Kidney (tissue), 14 donors: ENCODE data around the gene OR6C76. TPM values are rescaled to one million over a fixed set of nuclear protein-coding genes. Genes with fewer than 3 reads are reported as not detected.

Experiments
- DNase-seq, 5 donors: peaks; one replicate each; pipeline ENCODE4 v3.0.0-alpha.2; 2013 to 2020
- FAIRE-seq: peaks from 2 replicates; lab custom pipeline; 2012; peaks lifted over from hg19 to GRCh38; lab: Jason Lieb, UNC
- H3K27ac ChIP-seq, 2 donors: one replicate each; pipeline ENCODE4 v1.7.0; 2013; ENCODE audit warnings: low read depth in 2 of 2, low read length in 2 of 2, inconsistent platforms in 1 of 2
- H3K27me3 ChIP-seq: one replicate; pipeline ENCODE4 v1.7.1; 2013; ENCODE audit warnings: low read length, inconsistent platforms; ENCODE audit not compliant: control insufficient read depth, insufficient read depth
- H3K36me3 ChIP-seq, 3 donors: one replicate each; pipeline versions ENCODE4 v1.7.0 to v1.7.1; 2013; ENCODE audit warnings: low read length in 3 of 3, control low read depth in 1 of 3, inconsistent platforms in 1 of 3; ENCODE audit not compliant: insufficient read depth in 3 of 3, control insufficient read depth in 2 of 3
- H3K4me1 ChIP-seq, 3 donors: one replicate each; pipeline versions ENCODE4 v1.7.0 to v1.7.1; 2013; ENCODE audit warnings: low read length in 3 of 3, inconsistent platforms in 1 of 3, low read depth in 1 of 3; ENCODE audit not compliant: control insufficient read depth in 2 of 3, insufficient read depth in 2 of 3
- H3K4me3 ChIP-seq, 3 donors: one replicate each; pipeline versions ENCODE4 v1.7.0 to v1.8.1; 2013; ENCODE audit warnings: low read length in 3 of 3, control low read depth in 1 of 3, inconsistent platforms in 1 of 3
- H3K9ac ChIP-seq, 3 donors: one replicate each; pipeline versions ENCODE4 v1.7.0 to v1.7.1; 2013; ENCODE audit warnings: low read length in 3 of 3, control low read depth in 1 of 3, inconsistent platforms in 1 of 3
- H3K9me3 ChIP-seq, 3 donors: one replicate each; pipeline versions ENCODE4 v1.7.0 to v1.7.1; 2013; ENCODE audit warnings: low read length in 3 of 3, control low read depth in 1 of 3, inconsistent platforms in 1 of 3; ENCODE audit not compliant: control insufficient read depth in 2 of 3, insufficient read depth in 1 of 3
- CTCF ChIP-seq: IDR thresholded peaks from 3 replicates; pipeline ENCODE4 v1.5.1; 2012; ENCODE audit warnings: mild to moderate bottlenecking, moderate library complexity, borderline replicate concordance; ENCODE audit not compliant: insufficient read depth; ENCODE audit errors: extremely low read depth
- intact Hi-C: fragments of 100-400 bp; cut with DNase I; formaldehyde crosslinking; loops from one replicate; pipeline ENCODE4 v1.11.1; 2022
- polyA plus RNA-seq: library from polyadenylated mRNA; stranded (reverse); fragments of 350-450 nt; fragmentation: Illumina TruSeq; extraction: RNeasy Lipid Tissue Mini Kit (QIAGEN cat#74804); gene quantifications from one replicate; pipeline ENCODE4 v1.2.3, GENCODE V29; 2014; ENCODE audit warnings: low read depth, low replicate concordance; ENCODE audit not compliant: insufficient read depth
- total RNA-seq: library from RNA; stranded (reverse); fragmentation: NEBNext Ultra II Directional; extraction: Animal tissue kit (Norgen Biotek cat#: 25700); gene quantifications from one replicate; pipeline ENCODE4 v1.2.1, GENCODE V29; 2021
- donor health status: control.
- donor health status: control.
- donor health status: control.
- donor health status: control.
- donor health status: control.
- donor health status: DM: yes; HTN: yes; CAD: no.
- donor health status: Normal renal cell carcinoma (clear cell type).

Gene OR6C76
- total and polyA plus RNA-seq, 2 donors from 2014 or later, result not detected

GRCh38 chr12:55469291-55469690, 43.2 kb downstream of the OR6C76 start:
- no peaks in the 10 kb centered on the region for H3K9me3 ChIP-seq
- FAIRE-seq, result no peak
- H3K9ac ChIP-seq, result no peak overlapping the region

GRCh38 chr12:55470088-55470829, 44.2 kb downstream of the OR6C76 start, which contains the start of gene OR6C70:
OR6C70 (minus strand) TSS chr12:55470138; CDS start chr12:55470138, 0 bp downstream.
- no peaks in the 10 kb centered on the region for H3K36me3 ChIP-seq
- no peak within 1 kb of the TSS for H3K4me3 ChIP-seq
- H3K27ac ChIP-seq, result no peak within 1 kb of the TSS
- no peaks in the 10 kb centered on the region for H3K4me1 ChIP-seq
- H3K27me3 ChIP-seq, result no peaks in the 10 kb centered on the region
- no peak for TF ChIP-seq CTCF
- H3K9me3 ChIP-seq, result no peaks in the 10 kb centered on the region
- no peak for DNase-seq
- no peak for FAIRE-seq
- intact Hi-C loops, result no loop called here
- no peak within 1 kb of the TSS for H3K9ac ChIP-seq

More at GRCh38 chr12:55469291-55469690, 43.2 kb downstream of the OR6C76 start:
- intact Hi-C loops, result no loop called here
- Histone ChIP-seq H3K36me3 (no peaks in the 10 kb centered on the region), H3K4me1 (no peaks in the 10 kb centered on the region), H3K27ac (no peak overlapping the region), H3K27me3 (no peaks in the 10 kb centered on the region), H3K4me3 (no peak overlapping the region)
- DNase-seq, result no peak
- TF ChIP-seq CTCF, result no peak

GRCh38 chr12:55472264-55472663, 46.2 kb downstream of the OR6C76 start:
- DNase-seq (no peak), FAIRE-seq (peak; percentile 56)
- Histone ChIP-seq H3K9me3 (no peaks in the 10 kb centered on the region), H3K4me1 (no peaks in the 10 kb centered on the region), H3K9ac (no peak overlapping the region), H3K36me3 (no peaks in the 10 kb centered on the region), H3K27me3 (no peaks in the 10 kb centered on the region), H3K27ac (no peak overlapping the region), H3K4me3 (no peak overlapping the region)
- TF ChIP-seq CTCF, result no peak
- intact Hi-C loops, result no loop called here

Other genes with a start within 250 kb of the OR6C76 start
- gene OR10A7, start 205.2 kb upstream of the OR6C76 start, total RNA-seq, result not detected
- gene OR10A7, start 205.2 kb upstream of the OR6C76 start, polyA plus RNA-seq, result not detected
- not detected for gene OR6C74, start 181.6 kb upstream of the OR6C76 start, total RNA-seq
- gene OR6C74, start 181.6 kb upstream of the OR6C76 start, polyA plus RNA-seq, result not detected
- gene OR6C6, start 129.7 kb upstream of the OR6C76 start, total RNA-seq, result not detected
- gene OR6C6, start 129.7 kb upstream of the OR6C76 start, polyA plus RNA-seq, result not detected
- not detected for gene OR6C1, start 111.9 kb upstream of the OR6C76 start, total RNA-seq
- gene OR6C1, start 111.9 kb upstream of the OR6C76 start, polyA plus RNA-seq, result not detected
- gene OR6C3, start 95.5 kb upstream of the OR6C76 start, total RNA-seq, result not detected
- not detected for gene OR6C3, start 95.5 kb upstream of the OR6C76 start, polyA plus RNA-seq
- not detected for gene OR6C75, start 63.3 kb upstream of the OR6C76 start, total RNA-seq
- not detected for gene OR6C75, start 63.3 kb upstream of the OR6C76 start, polyA plus RNA-seq
- not detected for gene OR6C65, start 25.7 kb upstream of the OR6C76 start, total RNA-seq
- not detected for gene OR6C65, start 25.7 kb upstream of the OR6C76 start, polyA plus RNA-seq
- gene OR6C2, start 17.8 kb downstream of the OR6C76 start, total RNA-seq, result not detected
- gene OR6C2, start 17.8 kb downstream of the OR6C76 start, polyA plus RNA-seq, result not detected
- not detected for gene OR6C70, start 43.9 kb downstream of the OR6C76 start, total RNA-seq
- gene OR6C70, start 43.9 kb downstream of the OR6C76 start, polyA plus RNA-seq, result not detected
- gene OR6C68, start 66.1 kb downstream of the OR6C76 start, total RNA-seq, result not detected
- not detected for gene OR6C68, start 66.1 kb downstream of the OR6C76 start, polyA plus RNA-seq
- gene OR6C4, start 123.3 kb downstream of the OR6C76 start, total RNA-seq, result not detected
- gene OR6C4, start 123.3 kb downstream of the OR6C76 start, polyA plus RNA-seq, result not detected
- gene OR2AP1, start 146.2 kb downstream of the OR6C76 start, total RNA-seq, result not detected
- not detected for gene OR2AP1, start 146.2 kb downstream of the OR6C76 start, polyA plus RNA-seq
- not detected for gene OR10P1, start 210.6 kb downstream of the OR6C76 start, total RNA-seq
- not detected for gene OR10P1, start 210.6 kb downstream of the OR6C76 start, polyA plus RNA-seq